ENCODE data around the gene NMD3. TPM values are rescaled to one million over a fixed set of nuclear protein-coding genes. Genes with fewer than 3 reads are reported as not detected.

The NMD3 gene
- polyA plus RNA-seq, 1 donor = 46.7 TPM

Other genes with a start within 250 kb of the NMD3 start
- gene B3GALNT1, start 116.0 kb upstream of the NMD3 start, polyA plus RNA-seq = 19.1 TPM
- gene SPTSSB, start 150.2 kb downstream of the NMD3 start, polyA plus RNA-seq = 0.40 TPM